Memory B cell (primary cell): ENCODE measurements around the gene BCOR.

Source experiments
- ATAC-seq: fragments of 150-1000 bp; cut with Tn5 transposase; 2 replicates; pipeline ENCODE4 v1.10.0; 2021; ENCODE audit warnings: low read depth, mild to moderate bottlenecking, moderate library complexity
- DNase-seq, 2 donors: peaks; one replicate each; pipeline ENCODE4 v3.0.0; 2022; ENCODE audit warnings: low spot score in 2 of 2
- H3K27ac Mint-ChIP-seq: one replicate; pipeline ENCODE4 v1.8.0; 2022; ENCODE audit warnings: mild to moderate bottlenecking, moderate library complexity, mixed read lengths
- H3K27me3 Mint-ChIP-seq: one replicate; pipeline ENCODE4 v1.8.0; 2022; ENCODE audit warnings: mixed read lengths
- H3K36me3 Mint-ChIP-seq: one replicate; pipeline ENCODE4 v1.8.0; 2022; ENCODE audit warnings: mild to moderate bottlenecking, mixed read lengths
- H3K4me1 Mint-ChIP-seq: one replicate; pipeline ENCODE4 v1.8.0; 2022; ENCODE audit warnings: mixed read lengths
- H3K4me3 Mint-ChIP-seq: one replicate; pipeline ENCODE4 v1.8.0; 2022; ENCODE audit warnings: mild to moderate bottlenecking, moderate library complexity, mixed read lengths
- H3K9me3 Mint-ChIP-seq: one replicate; pipeline ENCODE4 v1.8.0; 2022; ENCODE audit warnings: mixed read lengths

The BCOR gene

DNA sequence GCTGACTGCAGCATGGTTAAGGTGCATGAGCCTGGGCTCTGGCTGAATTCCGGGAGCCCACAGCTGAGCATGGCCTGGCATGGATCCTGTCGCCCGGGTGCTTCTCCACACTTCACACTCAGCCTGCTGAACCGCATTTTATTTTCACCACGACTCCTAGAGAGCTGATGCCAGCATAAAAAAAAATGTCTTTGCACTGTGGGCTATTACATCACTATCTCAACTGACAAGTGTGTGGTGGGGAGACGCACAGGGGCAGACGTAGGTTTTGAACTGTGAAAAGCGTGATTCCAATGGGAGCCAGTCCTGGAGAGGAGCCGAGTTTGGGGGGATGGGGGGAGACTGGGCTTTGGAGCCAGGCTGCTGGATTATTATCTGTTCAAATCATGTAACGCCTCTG is 36.8 kb downstream of the BCOR start:
- Mint-ChIP-seq H3K27me3 (no peaks in the 10 kb centered on the region), H3K4me1 (no peaks in the 10 kb centered on the region), H3K4me3 (no peak overlapping the region), H3K36me3 (peaks cover 13% of the 10 kb centered on the region), H3K27ac (no peak overlapping the region), H3K9me3 (no peaks in the 10 kb centered on the region)
- ATAC-seq (no peak), DNase-seq (no peak)

DNA sequence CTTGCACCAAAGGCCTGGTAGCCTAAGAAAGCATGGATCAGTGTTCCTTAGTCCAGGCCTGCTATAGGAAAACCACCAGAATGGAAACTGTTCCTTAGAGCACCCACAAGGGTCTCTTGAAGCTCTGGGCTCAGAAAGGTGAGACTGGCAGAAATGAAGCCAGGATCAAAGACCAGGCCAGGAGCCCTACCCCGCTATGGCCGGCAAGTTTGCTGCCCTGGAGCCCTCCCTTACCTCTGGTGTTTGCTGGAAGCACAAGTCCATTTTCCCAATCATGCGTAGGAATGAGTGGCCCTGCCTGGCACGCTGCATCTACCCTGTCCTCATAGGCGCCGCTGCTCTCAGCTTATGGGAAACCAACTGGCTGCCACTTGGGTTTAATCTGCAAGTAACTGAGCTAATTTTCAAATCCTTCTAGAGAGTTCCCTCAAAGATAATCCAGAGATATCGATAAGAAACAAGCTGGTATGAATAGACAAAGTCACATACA is 37.4 kb downstream of the BCOR start:
- peaks cover 14% of the 10 kb centered on the region for H3K36me3 Mint-ChIP-seq
- no peaks in the 10 kb centered on the region for H3K4me1 Mint-ChIP-seq
- no peaks in the 10 kb centered on the region for H3K27me3 Mint-ChIP-seq
- no peaks in the 10 kb centered on the region for H3K9me3 Mint-ChIP-seq
- ATAC-seq (no peak), DNase-seq (no peak)
- H3K4me3 Mint-ChIP-seq: no peak overlapping the region
- no peak overlapping the region for H3K27ac Mint-ChIP-seq

DNA sequence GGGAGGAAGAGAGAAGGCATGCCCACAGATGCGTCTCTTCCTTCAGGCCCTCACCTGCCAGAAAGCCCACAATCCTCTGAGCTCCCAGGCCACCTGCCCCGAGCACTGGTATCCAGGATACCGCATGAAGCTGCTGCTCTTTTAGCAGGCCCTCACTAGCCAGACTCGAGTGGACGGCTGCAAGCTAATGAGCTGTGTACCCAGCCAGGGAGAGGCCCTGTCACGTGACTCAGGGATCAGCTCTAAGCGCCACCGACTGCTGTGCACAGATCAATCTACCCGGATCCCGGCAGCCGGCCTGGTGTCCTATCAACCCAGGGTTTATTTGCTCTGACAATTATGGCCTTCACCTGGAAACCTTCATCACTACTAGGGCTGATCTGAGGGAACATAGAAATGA is 39.0 kb downstream of the BCOR start:
- Mint-ChIP-seq H3K4me3 (no peak overlapping the region), H3K27me3 (no peaks in the 10 kb centered on the region), H3K36me3 (peaks cover 26% of the 10 kb centered on the region), H3K4me1 (no peaks in the 10 kb centered on the region), H3K9me3 (no peaks in the 10 kb centered on the region), H3K27ac (no peak overlapping the region)
- DNase-seq (no peak), ATAC-seq (no peak)

DNA sequence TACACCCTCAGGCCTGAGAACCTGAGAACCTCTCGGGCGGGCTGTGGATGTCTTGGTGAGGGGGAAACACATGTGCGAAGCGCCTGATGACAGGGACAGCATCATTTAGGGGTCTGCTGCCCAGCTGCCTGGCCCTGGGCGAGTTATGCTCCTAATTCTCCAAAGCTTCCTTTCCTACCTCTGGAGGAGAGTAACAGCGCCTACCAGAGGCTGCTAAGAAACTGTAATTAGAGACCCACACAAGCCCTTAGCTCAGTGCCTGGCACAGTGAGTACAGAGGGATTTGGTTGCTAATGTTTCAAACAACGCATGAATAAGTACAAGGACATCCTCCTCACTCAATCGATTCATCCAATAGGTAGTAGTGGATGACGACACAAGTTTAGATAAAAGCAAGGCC is 40.4 kb downstream of the BCOR start:
- no peak overlapping the region for H3K27ac Mint-ChIP-seq

DNA sequence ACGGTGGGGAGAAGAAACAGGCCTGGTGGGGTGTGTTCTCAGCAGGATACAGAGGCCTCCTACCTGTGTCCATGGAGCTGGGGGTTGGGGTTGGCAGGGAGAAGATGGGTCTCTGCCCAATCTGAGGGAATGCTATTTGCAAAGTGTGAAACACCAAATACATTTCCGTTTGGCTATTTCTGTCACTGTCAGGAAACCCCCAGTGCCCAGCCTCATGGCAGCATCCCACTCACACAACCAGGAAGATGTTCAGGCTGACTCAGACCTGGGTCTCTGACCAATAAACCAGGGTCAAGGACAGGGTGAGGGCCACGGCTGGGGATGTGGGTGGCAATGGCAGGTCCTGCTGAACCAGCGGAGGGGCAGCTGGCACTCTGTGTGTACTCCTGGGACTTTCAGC is 41.3 kb downstream of the BCOR start:
- H3K27ac Mint-ChIP-seq: no peak overlapping the region
- H3K9me3 Mint-ChIP-seq: peaks cover 1% of the 10 kb centered on the region
- H3K4me3 Mint-ChIP-seq: no peak overlapping the region
- DNase-seq (no peak), ATAC-seq (no peak)
- H3K36me3 Mint-ChIP-seq: peaks cover 31% of the 10 kb centered on the region
- no peaks in the 10 kb centered on the region for H3K27me3 Mint-ChIP-seq
- H3K4me1 Mint-ChIP-seq: no peaks in the 10 kb centered on the region

More for the DNA sequence above, 40.4 kb downstream of the BCOR start:
- H3K9me3 Mint-ChIP-seq: peaks cover 1% of the 10 kb centered on the region
- no peak for DNase-seq
- no peaks in the 10 kb centered on the region for H3K27me3 Mint-ChIP-seq
- no peak overlapping the region for H3K4me3 Mint-ChIP-seq
- no peak for ATAC-seq
- H3K4me1 Mint-ChIP-seq: no peaks in the 10 kb centered on the region
- H3K36me3 Mint-ChIP-seq: peaks cover 30% of the 10 kb centered on the region

DNA sequence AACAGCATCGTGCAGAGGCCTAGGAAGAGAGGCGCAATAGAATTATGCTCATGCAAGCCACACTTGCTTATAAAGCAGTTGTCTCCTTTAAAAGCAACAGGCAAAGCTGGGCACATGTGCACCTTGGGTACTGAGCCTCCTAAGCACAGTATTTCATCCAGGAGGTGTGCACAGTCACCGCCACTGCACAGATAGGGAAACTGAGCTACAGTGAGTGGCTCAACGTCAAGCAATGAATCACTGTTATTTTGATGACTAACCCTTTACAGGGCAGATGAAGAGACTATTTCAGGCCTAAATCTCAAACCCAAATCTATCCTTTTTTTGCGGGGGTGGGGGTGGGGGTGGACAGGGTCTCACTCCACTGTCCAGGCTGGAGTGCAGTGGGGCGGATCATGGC is 42.3 kb downstream of the BCOR start:
- Mint-ChIP-seq H3K27me3 (no peaks in the 10 kb centered on the region), H3K36me3 (peaks cover 36% of the 10 kb centered on the region), H3K9me3 (peaks cover 1% of the 10 kb centered on the region), H3K4me3 (no peak overlapping the region), H3K4me1 (no peaks in the 10 kb centered on the region), H3K27ac (no peak overlapping the region)
- no peak for DNase-seq
- ATAC-seq: no peak

DNA sequence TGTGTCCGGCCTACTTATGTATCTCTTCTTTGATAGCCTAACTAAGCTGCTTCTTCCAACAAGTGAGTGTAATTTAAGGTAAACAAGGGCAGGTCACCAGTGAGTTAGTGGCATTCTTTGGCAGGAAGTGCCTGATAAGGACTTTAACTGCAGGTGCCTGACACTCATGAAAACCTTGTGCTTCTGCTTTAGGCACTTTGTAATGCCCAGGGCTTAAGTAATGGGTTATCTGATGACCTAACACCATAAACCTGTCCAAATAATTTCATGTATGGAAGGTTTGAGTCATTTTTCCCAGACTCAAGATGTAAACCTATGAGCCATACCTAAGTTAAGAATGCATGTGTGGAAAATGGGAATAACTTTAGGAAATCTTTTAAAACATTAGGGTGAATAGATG is 43.0 kb downstream of the BCOR start:
- peaks cover 1% of the 10 kb centered on the region for H3K9me3 Mint-ChIP-seq
- H3K4me3 Mint-ChIP-seq: no peak overlapping the region
- DNase-seq: no peak
- no peaks in the 10 kb centered on the region for H3K4me1 Mint-ChIP-seq
- H3K27me3 Mint-ChIP-seq: no peaks in the 10 kb centered on the region
- H3K27ac Mint-ChIP-seq: no peak overlapping the region
- no peak for ATAC-seq
- peaks cover 41% of the 10 kb centered on the region for H3K36me3 Mint-ChIP-seq

DNA sequence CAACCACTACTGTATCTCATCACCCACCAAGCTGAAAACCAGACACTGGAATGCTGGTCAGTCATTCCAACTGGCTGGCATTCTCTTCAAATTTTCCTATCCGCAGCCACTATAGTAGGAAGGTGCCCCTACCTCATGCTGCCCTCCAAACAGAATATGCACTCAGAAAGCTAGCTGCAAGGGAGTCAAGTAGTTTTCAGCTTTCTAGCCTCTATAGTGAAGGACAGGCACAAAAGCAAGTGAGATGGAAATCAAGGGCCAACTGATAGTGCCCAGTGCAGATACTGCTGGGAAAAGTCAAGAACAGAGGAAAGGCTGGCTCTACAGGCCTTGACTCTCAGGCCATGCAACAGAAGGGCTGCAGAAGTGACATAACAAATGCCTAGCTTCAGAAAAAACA is 47.2 kb downstream of the BCOR start:
- ATAC-seq (no peak), DNase-seq (no peak)
- Mint-ChIP-seq H3K9me3 (peaks cover 10% of the 10 kb centered on the region), H3K4me3 (no peak overlapping the region), H3K36me3 (peaks cover 49% of the 10 kb centered on the region), H3K27ac (no peak overlapping the region), H3K4me1 (no peaks in the 10 kb centered on the region), H3K27me3 (no peaks in the 10 kb centered on the region)

DNA sequence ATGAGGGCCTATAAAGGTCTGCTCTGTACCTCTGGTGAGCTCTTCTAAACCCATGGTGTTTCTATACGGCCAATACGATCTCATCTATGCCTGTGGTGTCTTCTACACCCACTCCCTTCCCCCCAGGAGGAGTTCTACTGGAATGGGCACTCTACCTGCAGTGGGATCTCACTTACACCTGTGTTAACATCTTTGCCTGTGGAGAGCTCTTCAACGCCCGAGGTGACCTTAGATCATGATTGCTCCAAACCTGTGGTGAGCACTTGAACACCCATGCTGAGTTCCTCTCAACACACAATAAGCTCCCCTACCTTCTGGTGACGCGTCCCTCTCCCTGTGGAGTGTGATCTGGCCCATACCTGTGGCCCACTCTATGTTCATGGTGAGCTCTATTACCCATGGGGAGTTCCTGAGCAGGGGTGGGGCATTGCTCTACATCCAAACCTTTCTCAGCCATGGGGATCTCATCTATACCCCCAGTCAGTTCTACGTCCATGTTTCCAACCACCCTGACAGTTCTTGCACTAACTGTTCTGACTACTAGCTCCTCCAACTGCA is 48.6 kb downstream of the BCOR start:
- Mint-ChIP-seq H3K9me3 (peaks cover 11% of the 10 kb centered on the region), H3K4me1 (no peaks in the 10 kb centered on the region), H3K27ac (no peak overlapping the region), H3K4me3 (no peak overlapping the region), H3K36me3 (peaks cover 40% of the 10 kb centered on the region), H3K27me3 (no peaks in the 10 kb centered on the region)
- DNase-seq (no peak), ATAC-seq (no peak)

DNA sequence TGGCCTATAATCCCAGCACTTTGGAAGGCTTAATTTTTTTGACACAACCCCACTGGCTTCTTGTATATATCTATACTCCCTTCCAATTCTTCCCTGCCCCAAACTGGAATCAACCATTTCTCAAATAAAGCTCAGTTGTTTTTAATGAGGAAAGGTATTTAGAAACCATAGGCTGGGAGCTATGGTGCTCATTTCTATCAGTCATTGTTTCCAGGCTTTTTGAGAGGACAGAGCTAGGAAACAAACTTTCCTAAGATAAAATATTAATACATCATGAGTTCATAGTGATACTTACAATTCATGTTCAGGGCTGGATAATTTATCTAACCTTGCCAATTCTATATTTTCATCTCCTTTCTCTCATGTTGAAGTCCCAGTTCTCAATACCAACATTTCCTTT is 50.3 kb downstream of the BCOR start:
- ATAC-seq (no peak), DNase-seq (no peak)
- peaks cover 27% of the 10 kb centered on the region for H3K36me3 Mint-ChIP-seq
- no peak overlapping the region for H3K4me3 Mint-ChIP-seq
- peaks cover 10% of the 10 kb centered on the region for H3K9me3 Mint-ChIP-seq
- H3K27me3 Mint-ChIP-seq: no peaks in the 10 kb centered on the region
- H3K27ac Mint-ChIP-seq: no peak overlapping the region
- no peaks in the 10 kb centered on the region for H3K4me1 Mint-ChIP-seq

DNA sequence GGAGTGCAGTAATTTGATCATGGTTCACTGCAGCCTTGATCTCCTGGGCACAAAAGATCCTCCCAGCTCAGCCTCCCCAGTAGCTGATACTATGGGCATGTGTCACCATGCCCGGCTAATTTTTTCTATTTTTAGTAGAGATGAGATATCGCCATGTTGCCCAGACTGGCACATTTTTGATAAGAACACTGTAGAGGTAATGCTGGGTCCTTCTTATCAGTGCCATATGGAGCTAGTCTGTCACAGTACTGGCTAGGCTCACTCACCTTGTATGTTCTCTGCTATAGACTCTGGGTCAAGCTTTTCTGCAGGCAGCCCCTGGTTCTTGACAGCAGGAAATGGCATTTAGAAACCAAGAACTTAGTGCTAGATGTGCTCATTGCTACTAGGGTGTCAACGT is 53.9 kb downstream of the BCOR start:
- ATAC-seq: no peak
- Mint-ChIP-seq H3K4me1 (peaks cover 14% of the 10 kb centered on the region), H3K9me3 (peaks cover 5% of the 10 kb centered on the region), H3K36me3 (peaks cover 2% of the 10 kb centered on the region), H3K27ac (no peak overlapping the region), H3K27me3 (no peaks in the 10 kb centered on the region), H3K4me3 (no peak overlapping the region)
- DNase-seq: no peak

DNA sequence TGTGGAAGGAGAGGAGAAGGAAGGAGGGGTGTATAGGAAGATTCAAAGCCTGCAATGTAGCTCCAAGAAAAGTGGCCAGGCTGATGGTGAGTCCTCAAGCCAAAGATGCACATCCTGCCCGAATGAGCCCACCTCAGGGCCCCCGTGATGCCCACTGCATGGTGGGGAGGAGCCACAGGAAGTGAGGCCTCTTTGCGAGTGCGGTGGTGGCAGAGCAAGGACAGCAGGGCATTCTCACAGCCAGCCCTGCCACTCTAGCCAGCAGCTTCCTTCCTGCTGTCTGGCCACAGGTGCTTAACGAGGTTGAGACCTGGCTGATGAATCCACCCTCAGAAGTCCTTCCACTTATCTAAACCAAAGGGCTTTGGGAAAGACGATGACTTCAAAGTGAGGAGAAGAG is 55.8 kb downstream of the BCOR start:
- H3K9me3 Mint-ChIP-seq: peaks cover 1% of the 10 kb centered on the region
- no peaks in the 10 kb centered on the region for H3K27me3 Mint-ChIP-seq
- H3K4me1 Mint-ChIP-seq: peaks cover 14% of the 10 kb centered on the region
- H3K36me3 Mint-ChIP-seq: no peaks in the 10 kb centered on the region
- H3K4me3 Mint-ChIP-seq: no peak overlapping the region
- DNase-seq (no peak), ATAC-seq (no peak)
- no peak overlapping the region for H3K27ac Mint-ChIP-seq

DNA sequence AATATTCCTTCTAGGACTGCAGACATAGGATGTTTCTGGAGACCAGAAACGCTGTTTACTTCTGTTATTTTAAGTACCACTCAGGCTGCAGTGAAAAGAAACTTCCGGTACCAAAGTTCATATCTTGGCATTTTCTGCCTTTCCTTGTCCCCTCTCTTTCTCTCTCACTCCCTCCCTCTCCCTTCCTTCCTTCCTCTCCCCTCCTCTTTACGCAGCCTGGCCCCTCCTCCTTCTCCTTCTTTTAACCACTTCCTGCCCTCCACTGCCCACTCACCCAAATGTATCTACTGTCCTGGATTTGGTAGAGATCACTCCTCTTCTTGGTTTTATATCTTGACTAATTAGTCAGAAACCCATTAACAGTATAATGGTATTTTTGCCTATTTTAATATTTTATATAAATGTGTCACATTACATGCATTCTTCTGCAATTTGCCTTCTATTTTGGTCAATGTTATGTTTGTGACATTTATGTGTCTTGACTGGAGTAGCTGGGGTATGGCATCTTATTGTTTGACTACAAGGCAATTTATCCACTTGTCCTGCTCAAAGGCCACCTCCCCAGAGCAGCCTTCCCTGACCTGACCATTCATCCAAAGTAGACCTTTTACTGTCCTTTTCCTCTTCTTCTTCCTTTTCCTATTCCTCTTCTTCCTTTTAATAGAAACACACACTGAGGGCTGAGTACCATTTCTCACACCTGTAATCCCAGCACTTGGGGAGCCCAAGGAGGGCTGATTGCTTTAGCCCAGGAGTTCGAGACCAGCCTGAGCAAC is 56.9 kb downstream of the BCOR start:
- ATAC-seq (no peak), DNase-seq (no peak)
- Mint-ChIP-seq H3K27ac (no peak overlapping the region), H3K9me3 (peaks cover 1% of the 10 kb centered on the region), H3K27me3 (no peaks in the 10 kb centered on the region), H3K36me3 (no peaks in the 10 kb centered on the region), H3K4me3 (peak overlapping the region; percentile 16), H3K4me1 (peaks cover 14% of the 10 kb centered on the region)

DNA sequence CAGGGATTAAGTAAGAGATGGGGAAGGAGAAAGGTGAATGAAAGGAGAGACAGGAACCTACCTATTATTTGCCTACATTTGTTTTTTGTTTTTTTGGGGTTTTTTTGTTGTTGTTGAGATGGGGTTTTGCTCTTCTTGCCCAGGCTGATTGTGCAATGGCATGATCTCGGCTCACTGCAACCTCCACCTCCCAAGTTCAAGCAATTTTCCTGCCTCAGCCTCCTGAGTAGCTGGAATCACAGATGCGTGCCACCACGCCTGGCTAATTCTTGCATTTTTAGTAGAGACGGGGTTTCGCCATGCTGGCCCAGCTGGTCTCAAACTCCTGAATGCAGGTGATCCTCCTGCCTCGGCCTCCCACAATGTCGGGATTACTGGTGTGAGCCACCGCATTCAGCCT is 57.9 kb downstream of the BCOR start:
- no peak for DNase-seq
- H3K4me3 Mint-ChIP-seq: no peak overlapping the region

DNA sequence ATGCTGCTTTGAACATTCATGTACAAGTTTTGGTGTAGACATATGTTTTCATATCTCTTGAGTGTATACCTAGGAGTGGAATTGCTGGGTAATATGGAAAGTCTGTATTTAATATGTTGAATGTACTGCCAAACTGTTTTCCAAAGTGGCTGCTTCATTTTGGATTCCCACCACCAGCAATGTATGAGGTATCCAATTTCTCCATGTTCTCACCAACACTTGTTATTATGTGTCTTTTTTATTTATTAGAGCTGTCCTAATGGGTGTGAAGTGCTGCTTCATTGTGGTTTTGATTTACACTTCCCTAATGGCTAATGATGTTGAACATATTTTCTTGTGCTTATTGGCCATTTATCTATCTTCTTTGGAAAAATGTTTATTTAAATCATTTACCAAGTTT is 60.4 kb downstream of the BCOR start:
- Mint-ChIP-seq H3K4me1 (peaks cover 14% of the 10 kb centered on the region), H3K27me3 (no peaks in the 10 kb centered on the region), H3K4me3 (no peak overlapping the region), H3K36me3 (no peaks in the 10 kb centered on the region), H3K9me3 (no peaks in the 10 kb centered on the region), H3K27ac (no peak overlapping the region)
- DNase-seq (no peak), ATAC-seq (no peak)

More for the DNA sequence above, 57.9 kb downstream of the BCOR start:
- no peaks in the 10 kb centered on the region for H3K36me3 Mint-ChIP-seq
- H3K27me3 Mint-ChIP-seq: no peaks in the 10 kb centered on the region
- H3K4me1 Mint-ChIP-seq: peaks cover 14% of the 10 kb centered on the region
- no peak overlapping the region for H3K27ac Mint-ChIP-seq
- peaks cover 1% of the 10 kb centered on the region for H3K9me3 Mint-ChIP-seq
- no peak for ATAC-seq
